Measurements from ENCODE around the gene BACH1. TPM values are rescaled to one million over a fixed set of nuclear protein-coding genes. Genes with fewer than 3 reads are reported as not detected.

Gene BACH1
- total RNA-seq, 1 experiment from 2014 or later, result 65.2 TPM

GRCh38 chr21:29264721-29265120 is 34.0 kb upstream of the BACH1 start:
- Mint-ChIP-seq H3K4me1 (ENCODE audit: low read depth, unreplicated experiment) (peaks cover 17% of the 10 kb centered on the region), H3K9me3 (ENCODE audit: unreplicated experiment) (no peaks in the 10 kb centered on the region), H3K4me3 (ENCODE audit: unreplicated experiment) (no peak overlapping the region), H3K27me3 (ENCODE audit: insufficient read depth, unreplicated experiment) (no peaks in the 10 kb centered on the region), H3K36me3 (ENCODE audit: insufficient read depth, unreplicated experiment) (peaks cover 6% of the 10 kb centered on the region), H3K27ac (ENCODE audit: unreplicated experiment) (no peak overlapping the region)
- Histone ChIP-seq H3K27me3 (replicated peaks; ENCODE audit: control insufficient read depth, insufficient read depth, low read length) (no peaks in the 10 kb centered on the region), H3K9me3 (no peaks in the 10 kb centered on the region), H3K36me3 (ENCODE audit: control insufficient read depth, insufficient read depth, low read length) (no peaks in the 10 kb centered on the region), H3K4me1 (no peaks in the 10 kb centered on the region), H3K4me3 (ENCODE audit: low read depth, low read length) (no peak overlapping the region)
- intact Hi-C loops (cut with micrococcal nuclease; ENCODE audit: unreplicated experiment), result no loop called here
- DNase-seq, result no peak
- TF ChIP-seq CTCF (IDR thresholded peaks at IDR 0.05; ENCODE audit: insufficient read depth in 1 of 2, low read depth in 1 of 2, low read length in 1 of 2, severe bottlenecking in 1 of 2, unreplicated experiment in 1 of 2), result no peak
- POLR2A ChIA-PET, result no interaction called here
- BruUV-seq (replicated peaks), result no TSS peak
- CTCF ChIA-PET, result no interaction called here

GRCh38 chr21:29265690-29266479 is 32.8 kb upstream of the BACH1 start:
- CTCF ChIA-PET, result no interaction called here
- no peak overlapping the region for H3K4me3 Mint-ChIP-seq (ENCODE audit: unreplicated experiment)

GRCh38 chr21:29267666-29268065 is 31.1 kb upstream of the BACH1 start:
- POLR2A ChIA-PET, result no interaction called here
- no peak for TF ChIP-seq CTCF (IDR thresholded peaks at IDR 0.05; ENCODE audit: insufficient read depth in 1 of 2, low read depth in 1 of 2, low read length in 1 of 2, severe bottlenecking in 1 of 2, unreplicated experiment in 1 of 2)

More at GRCh38 chr21:29265690-29266479, 32.8 kb upstream of the BACH1 start:
- Mint-ChIP-seq H3K36me3 (ENCODE audit: insufficient read depth, unreplicated experiment) (peaks cover 6% of the 10 kb centered on the region), H3K27ac (ENCODE audit: unreplicated experiment) (peak overlapping the region; percentile 56), H3K4me1 (ENCODE audit: low read depth, unreplicated experiment) (peaks cover 17% of the 10 kb centered on the region), H3K9me3 (ENCODE audit: unreplicated experiment) (no peaks in the 10 kb centered on the region), H3K27me3 (ENCODE audit: insufficient read depth, unreplicated experiment) (no peaks in the 10 kb centered on the region)
- POLR2A ChIA-PET, result no interaction called here
- Histone ChIP-seq H3K36me3 (ENCODE audit: control insufficient read depth, insufficient read depth, low read length) (no peaks in the 10 kb centered on the region), H3K27me3 (replicated peaks; ENCODE audit: control insufficient read depth, insufficient read depth, low read length) (no peaks in the 10 kb centered on the region), H3K9me3 (0 out of 2 replicates have a peak, but pooled peaks cover 6% of the 10 kb centered on the region), H3K4me3 (ENCODE audit: low read depth, low read length) (no peak overlapping the region), H3K4me1 (no peaks in the 10 kb centered on the region)
- intact Hi-C loops (cut with micrococcal nuclease; ENCODE audit: unreplicated experiment), result no loop called here
- BruUV-seq (replicated peaks), result no TSS peak
- TF ChIP-seq CTCF (IDR thresholded peaks at IDR 0.05; ENCODE audit: insufficient read depth in 1 of 2, low read depth in 1 of 2, low read length in 1 of 2, severe bottlenecking in 1 of 2, unreplicated experiment in 1 of 2), result no peak
- no peak for DNase-seq

More at GRCh38 chr21:29267666-29268065, 31.1 kb upstream of the BACH1 start:
- BruUV-seq (replicated peaks), result no TSS peak
- no peaks in the 10 kb centered on the region for H3K27me3 ChIP-seq (replicated peaks; ENCODE audit: control insufficient read depth, insufficient read depth, low read length)
- H3K4me1 ChIP-seq, result peaks cover 8% of the 10 kb centered on the region; the same call in 1 of the 2 replicates
- no peak overlapping the region for H3K4me3 Mint-ChIP-seq (ENCODE audit: unreplicated experiment)
- no peaks in the 10 kb centered on the region for H3K9me3 Mint-ChIP-seq (ENCODE audit: unreplicated experiment)
- H3K4me1 Mint-ChIP-seq (ENCODE audit: low read depth, unreplicated experiment), result peaks cover 17% of the 10 kb centered on the region
- H3K27ac Mint-ChIP-seq (ENCODE audit: unreplicated experiment), result no peak overlapping the region
- DNase-seq, result no peak
- peaks cover 6% of the 10 kb centered on the region for H3K36me3 Mint-ChIP-seq (ENCODE audit: insufficient read depth, unreplicated experiment)
- H3K9me3 ChIP-seq, result peaks cover 6% of the 10 kb centered on the region; the same call in 1 of the 2 replicates
- no peaks in the 10 kb centered on the region for H3K27me3 Mint-ChIP-seq (ENCODE audit: insufficient read depth, unreplicated experiment)
- H3K36me3 ChIP-seq (ENCODE audit: control insufficient read depth, insufficient read depth, low read length), result no peaks in the 10 kb centered on the region
- no peak overlapping the region for H3K4me3 ChIP-seq (ENCODE audit: low read depth, low read length)
- CTCF ChIA-PET, result interaction anchor here (1.0 kb wide), 1 partner anchor 31 kb away, joined by 4 read pairs; the partner anchor contains the start of gene BACH1
- intact Hi-C loops (cut with micrococcal nuclease; ENCODE audit: unreplicated experiment), result no loop called here
